AG09319 (cell line): ENCODE measurements around the gene BNIP5.

Experiments used
- DNase-seq: peaks from one replicate; pipeline ENCODE4 v3.0.0-alpha.2; 2010; ENCODE audit warnings: low read depth; ENCODE audit errors: extremely low read depth
- CTCF ChIP-seq: IDR thresholded peaks from 2 replicates; pipeline ENCODE4 v1.5.1; 2011; ENCODE audit warnings: low read depth, mild to moderate bottlenecking, inconsistent platforms, low read length, moderate library complexity

The BNIP5 gene

GRCh38 chr6:36357872-36358225, 21.2 kb upstream of the BNIP5 start:
- no peak for TF ChIP-seq CTCF
- no peak for DNase-seq

- no peak for DNase-seq
Observed at GRCh38 chr6:36355819-36356218, 19.1 kb upstream of the BNIP5 start.

GRCh38 chr6:36353411-36353915, 16.8 kb upstream of the BNIP5 start:
- no peak for TF ChIP-seq CTCF
- DNase-seq, result no peak

More at GRCh38 chr6:36355819-36356218, 19.1 kb upstream of the BNIP5 start:
- TF ChIP-seq CTCF, result no peak

GRCh38 chr6:36352477-36353157, 15.9 kb upstream of the BNIP5 start:
- no peak for DNase-seq
- no peak for TF ChIP-seq CTCF

- DNase-seq, result no peak
- no peak for TF ChIP-seq CTCF
Observed at GRCh38 chr6:36350681-36351571, 14.2 kb upstream of the BNIP5 start.

- no peak for TF ChIP-seq CTCF
Observed at GRCh38 chr6:36350082-36350481, 13.4 kb upstream of the BNIP5 start.

GRCh38 chr6:36349240-36349639, 12.6 kb upstream of the BNIP5 start:
- DNase-seq, result no peak
- no peak for TF ChIP-seq CTCF

More at GRCh38 chr6:36350082-36350481, 13.4 kb upstream of the BNIP5 start:
- no peak for DNase-seq
